ENCODE results near the gene MAP3K7. TPM values are rescaled to one million over a fixed set of nuclear protein-coding genes. Genes with fewer than 3 reads are reported as not detected.

Gene MAP3K7
- total RNA-seq, 1 experiment from 2014 or later: 31.9 TPM

- intact Hi-C loops (cut with micrococcal nuclease; ENCODE audit: unreplicated experiment): no loop called here
- no peaks in the 10 kb centered on the region for H3F3A ChIP-seq (ENCODE audit: insufficient read depth, low read depth)
- POLR2A ChIA-PET (ENCODE audit: unreplicated experiment): no interaction called here
Observed at GRCh38 chr6:90490030-90490716, 96.7 kb downstream of the MAP3K7 start.

GRCh38 chr6:90488816-90489215 lies 98.1 kb downstream of the MAP3K7 start:
- Histone ChIP-seq H3K79me2 (ENCODE audit: low read depth) (no peaks in the 10 kb centered on the region), H4K20me1 (ENCODE audit: insufficient read depth) (no peaks in the 10 kb centered on the region), H3K9me2 (ENCODE audit: insufficient read depth) (no peaks in the 10 kb centered on the region), H3F3A (ENCODE audit: insufficient read depth, low read depth) (no peaks in the 10 kb centered on the region), H3K27me3 (ENCODE audit: insufficient read depth, low read depth) (no peaks in the 10 kb centered on the region), H2AFZ (no peak overlapping the region), H3K4me1 (replicated peaks; ENCODE audit: insufficient read depth) (no peaks in the 10 kb centered on the region), H3K4me3 (no peak overlapping the region), H3K36me3 (ENCODE audit: low read depth) (no peaks in the 10 kb centered on the region), H3K27ac (no peak overlapping the region), H3K9me3 (ENCODE audit: insufficient read depth, low read depth) (no peaks in the 10 kb centered on the region; the same call in 1 of the 2 replicates), H3K4me2 (no peak overlapping the region)
- ChIA-PET POLR2A (ENCODE audit: unreplicated experiment) (no interaction called here), CTCF (no interaction called here)
- intact Hi-C loops (cut with micrococcal nuclease; ENCODE audit: unreplicated experiment): no loop called here
- BruUV-seq (replicated peaks): no TSS peak
- DNase-seq: no peak
- TF ChIP-seq CTCF (conservative IDR thresholded peaks at IDR 0.05) (no peak), EZH2 (IDR thresholded peaks at IDR 0.05; ENCODE audit: low read depth) (no peak)

More at GRCh38 chr6:90490030-90490716, 96.7 kb downstream of the MAP3K7 start:
- Histone ChIP-seq H4K20me1 (ENCODE audit: insufficient read depth) (no peaks in the 10 kb centered on the region), H3K79me2 (ENCODE audit: low read depth) (no peaks in the 10 kb centered on the region), H3K4me1 (replicated peaks; ENCODE audit: insufficient read depth) (no peaks in the 10 kb centered on the region), H3K27me3 (ENCODE audit: insufficient read depth, low read depth) (no peaks in the 10 kb centered on the region), H3K36me3 (ENCODE audit: low read depth) (no peaks in the 10 kb centered on the region), H3K27ac (no peak overlapping the region), H3K9me3 (ENCODE audit: insufficient read depth, low read depth) (no peaks in the 10 kb centered on the region; the same call in 1 of the 2 replicates), H3K4me3 (no peak overlapping the region), H2AFZ (no peak overlapping the region), H3K4me2 (no peak overlapping the region), H3K9me2 (ENCODE audit: insufficient read depth) (no peaks in the 10 kb centered on the region)
- BruUV-seq (replicated peaks): no TSS peak
- CTCF ChIA-PET: interaction anchor here (0.6 kb wide), 1 partner anchor 1780 kb away, joined by 4 read pairs; no protein-coding TSS in a partner anchor
- no peak for DNase-seq
- TF ChIP-seq CTCF (conservative IDR thresholded peaks at IDR 0.05) (no peak), EZH2 (IDR thresholded peaks at IDR 0.05; ENCODE audit: low read depth) (no peak)

GRCh38 chr6:90485635-90486277 lies 101.1 kb downstream of the MAP3K7 start:
- H3K27ac ChIP-seq: no peak overlapping the region
- H4K20me1 ChIP-seq (ENCODE audit: insufficient read depth): no peaks in the 10 kb centered on the region
- no peak overlapping the region for H3K4me2 ChIP-seq
- H3K9me2 ChIP-seq (ENCODE audit: insufficient read depth): no peaks in the 10 kb centered on the region
- TF ChIP-seq CTCF (conservative IDR thresholded peaks at IDR 0.05): no peak
- H3K4me1 ChIP-seq (replicated peaks; ENCODE audit: insufficient read depth): no peaks in the 10 kb centered on the region
- DNase-seq: no peak
- no peaks in the 10 kb centered on the region for H3K27me3 ChIP-seq (ENCODE audit: insufficient read depth, low read depth)
- ChIA-PET CTCF (no interaction called here), POLR2A (ENCODE audit: unreplicated experiment) (no interaction called here)
- no peaks in the 10 kb centered on the region for H3K79me2 ChIP-seq (ENCODE audit: low read depth)
- no peaks in the 10 kb centered on the region for H3K36me3 ChIP-seq (ENCODE audit: low read depth)
- no TSS peak for BruUV-seq (replicated peaks)
- no peaks in the 10 kb centered on the region for H3F3A ChIP-seq (ENCODE audit: insufficient read depth, low read depth)
- intact Hi-C loops (cut with micrococcal nuclease; ENCODE audit: unreplicated experiment): no loop called here
- no peak overlapping the region for H3K4me3 ChIP-seq
- no peaks in the 10 kb centered on the region; the same call in 1 of the 2 replicates for H3K9me3 ChIP-seq (ENCODE audit: insufficient read depth, low read depth)
- no peak overlapping the region for H2AFZ ChIP-seq
